GM12872 (cell line): Measurements from ENCODE around the gene ABHD12.

Source experiments
- CTCF ChIP-seq: IDR thresholded peaks from 3 replicates; pipeline ENCODE4 v1.5.1; 2011; ENCODE audit warnings: low read depth, mild to moderate bottlenecking, low read length, moderate library complexity; ENCODE audit not compliant: insufficient read depth

Gene ABHD12

GRCh38 chr20:25303292-25304024 lies 87.2 kb downstream of the ABHD12 start:
- no peak for TF ChIP-seq CTCF

- TF ChIP-seq CTCF = no peak
Observed at GRCh38 chr20:25302596-25302995, 88.0 kb downstream of the ABHD12 start.

GRCh38 chr20:25301357-25301920 lies 89.2 kb downstream of the ABHD12 start:
- TF ChIP-seq CTCF = no peak

- no peak for TF ChIP-seq CTCF
Observed at GRCh38 chr20:25300496-25301170, 90.0 kb downstream of the ABHD12 start.

GRCh38 chr20:25299806-25300205 lies 90.8 kb downstream of the ABHD12 start:
- TF ChIP-seq CTCF = no peak

- no peak for TF ChIP-seq CTCF
Observed at GRCh38 chr20:25297141-25297905, 93.3 kb downstream of the ABHD12 start.
